Epithelial cell of proximal tubule (primary cell): Measurements from ENCODE around the gene TMPRSS4. TPM values are rescaled to one million over a fixed set of nuclear protein-coding genes. Genes with fewer than 3 reads are reported as not detected.

Source experiments
- DNase-seq: peaks from one replicate; pipeline ENCODE4 v3.0.0-alpha.2; 2011; ENCODE audit warnings: low read depth
- H3K4me3 ChIP-seq: 2 replicates; pipeline ENCODE4 v1.5.1; 2011; ENCODE audit warnings: low read depth, mild to moderate bottlenecking, low read length
- CTCF ChIP-seq: conservative IDR thresholded peaks from 2 replicates; pipeline ENCODE4 v1.5.1; 2012; ENCODE audit warnings: low read depth, mild to moderate bottlenecking, low read length
- total RNA-seq: library from RNA; depleted of rRNA; stranded (reverse); fragments of >200 nt; gene quantifications from 2 replicates; pipeline ENCODE4 v1.2.3, GENCODE V29; 2015

The TMPRSS4 gene
- total RNA-seq, 1 donor from 2014 or later, result 26.6 TPM

GRCh38 chr11:118098996-118099837, 22.3 kb downstream of the TMPRSS4 start:
- no peak for DNase-seq
- no peak for TF ChIP-seq CTCF
- no peak overlapping the region for H3K4me3 ChIP-seq

GRCh38 chr11:118099838-118100556, 23.1 kb downstream of the TMPRSS4 start:
- DNase-seq, result no peak
- H3K4me3 ChIP-seq, result no peak overlapping the region
- no peak for TF ChIP-seq CTCF

GRCh38 chr11:118100691-118101232, 23.9 kb downstream of the TMPRSS4 start:
- TF ChIP-seq CTCF, result no peak
- H3K4me3 ChIP-seq, result no peak overlapping the region
- DNase-seq, result no peak

GRCh38 chr11:118102721-118103261, 25.9 kb downstream of the TMPRSS4 start:
- DNase-seq, result no peak
- no peak overlapping the region for H3K4me3 ChIP-seq
- no peak for TF ChIP-seq CTCF

- DNase-seq, result no peak
- no peak for TF ChIP-seq CTCF
- no peak overlapping the region for H3K4me3 ChIP-seq
Measured at GRCh38 chr11:118104491-118104890, 27.6 kb downstream of the TMPRSS4 start.

GRCh38 chr11:118105657-118106305, 28.9 kb downstream of the TMPRSS4 start:
- no peak overlapping the region for H3K4me3 ChIP-seq
- DNase-seq, result no peak
- TF ChIP-seq CTCF, result no peak
